Subcutaneous adipose tissue (tissue), 4 donors: ENCODE data around the gene LARP6. TPM values are rescaled to one million over a fixed set of nuclear protein-coding genes. Genes with fewer than 3 reads are reported as not detected.

ENCODE experiments used
- total RNA-seq, 4 donors: library from RNA; depleted of rRNA; stranded (reverse); fragments of >200 nt; gene quantifications; one replicate each; pipeline ENCODE4 v1.1.0, GENCODE V29; 2016
- TF ChIP-seq, protein P1 (sequence below): fragments of 450-650 bp; IDR thresholded peaks from one replicate; pipeline ENCODE4 v1.5.1; 2016; ENCODE audit warnings: low read depth, mild to moderate bottlenecking, control low read depth, antibody characterized with exemption, moderate library complexity

Gene LARP6
- total RNA-seq, 4 donors from 2014 or later, result 42.9 to 139 (median 61.2) TPM

DNA sequence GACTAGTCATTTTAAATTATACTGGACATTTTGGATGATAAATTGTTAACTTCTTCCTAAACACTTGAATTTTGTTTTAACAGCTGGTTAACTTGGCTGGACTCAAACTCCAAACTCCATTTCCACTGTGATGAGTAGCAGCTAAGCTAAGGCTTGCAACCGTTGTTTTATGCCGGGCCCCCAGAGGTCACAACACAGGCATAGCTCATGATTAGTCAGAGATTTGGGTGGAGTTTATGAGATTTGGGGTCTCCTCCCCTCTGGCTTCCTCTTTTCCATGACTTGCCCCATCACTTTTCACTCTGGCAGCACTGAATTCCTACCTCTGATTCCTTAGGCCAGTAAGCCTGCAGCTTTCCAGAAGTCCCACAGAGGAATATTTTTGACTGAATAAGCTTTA lies 25.4 kb upstream of the LARP6 start:
- TF ChIP-seq, protein P1, sequence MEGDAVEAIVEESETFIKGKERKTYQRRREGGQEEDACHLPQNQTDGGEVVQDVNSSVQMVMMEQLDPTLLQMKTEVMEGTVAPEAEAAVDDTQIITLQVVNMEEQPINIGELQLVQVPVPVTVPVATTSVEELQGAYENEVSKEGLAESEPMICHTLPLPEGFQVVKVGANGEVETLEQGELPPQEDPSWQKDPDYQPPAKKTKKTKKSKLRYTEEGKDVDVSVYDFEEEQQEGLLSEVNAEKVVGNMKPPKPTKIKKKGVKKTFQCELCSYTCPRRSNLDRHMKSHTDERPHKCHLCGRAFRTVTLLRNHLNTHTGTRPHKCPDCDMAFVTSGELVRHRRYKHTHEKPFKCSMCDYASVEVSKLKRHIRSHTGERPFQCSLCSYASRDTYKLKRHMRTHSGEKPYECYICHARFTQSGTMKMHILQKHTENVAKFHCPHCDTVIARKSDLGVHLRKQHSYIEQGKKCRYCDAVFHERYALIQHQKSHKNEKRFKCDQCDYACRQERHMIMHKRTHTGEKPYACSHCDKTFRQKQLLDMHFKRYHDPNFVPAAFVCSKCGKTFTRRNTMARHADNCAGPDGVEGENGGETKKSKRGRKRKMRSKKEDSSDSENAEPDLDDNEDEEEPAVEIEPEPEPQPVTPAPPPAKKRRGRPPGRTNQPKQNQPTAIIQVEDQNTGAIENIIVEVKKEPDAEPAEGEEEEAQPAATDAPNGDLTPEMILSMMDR, result no peak

DNA sequence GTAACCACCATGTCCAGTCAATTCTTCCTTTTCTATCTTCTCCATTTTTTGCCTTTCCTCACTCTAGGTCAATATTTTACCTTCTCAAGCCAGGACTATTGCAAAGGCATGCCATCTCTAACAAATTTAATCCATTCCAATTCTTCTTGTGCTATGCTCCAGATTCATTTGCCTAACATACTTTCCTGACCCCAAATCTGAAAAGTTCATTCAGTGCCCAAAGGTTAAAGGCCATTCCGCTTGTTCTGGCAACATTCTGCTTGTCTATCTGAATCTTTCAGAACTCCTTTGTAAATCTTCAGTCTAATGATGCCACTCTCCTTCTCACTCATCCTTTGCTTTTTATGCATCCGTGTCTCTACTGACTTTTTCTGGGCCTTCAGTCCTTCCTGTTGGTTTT lies 22.7 kb upstream of the LARP6 start:
- TF ChIP-seq, protein P1, result no peak

DNA sequence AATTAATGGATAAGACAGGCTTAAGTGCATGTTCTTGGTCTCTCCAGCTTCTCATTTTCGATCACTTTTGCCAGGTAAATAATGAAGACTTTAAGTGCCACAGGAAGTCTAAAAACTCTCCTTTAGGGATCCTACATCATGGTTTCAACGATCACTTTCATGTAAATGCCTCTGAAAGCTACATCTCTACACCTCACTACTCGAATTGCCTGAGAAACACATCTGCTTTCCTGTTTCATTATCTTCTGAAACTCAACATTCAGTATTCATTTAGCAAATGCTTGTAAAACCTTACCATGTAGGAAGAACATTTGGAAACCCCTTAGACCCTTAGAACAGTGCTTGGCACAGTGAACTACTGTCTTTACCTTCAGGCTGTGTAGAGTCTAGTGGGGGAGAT lies 22.1 kb upstream of the LARP6 start:
- TF ChIP-seq, protein P1, result no peak

DNA sequence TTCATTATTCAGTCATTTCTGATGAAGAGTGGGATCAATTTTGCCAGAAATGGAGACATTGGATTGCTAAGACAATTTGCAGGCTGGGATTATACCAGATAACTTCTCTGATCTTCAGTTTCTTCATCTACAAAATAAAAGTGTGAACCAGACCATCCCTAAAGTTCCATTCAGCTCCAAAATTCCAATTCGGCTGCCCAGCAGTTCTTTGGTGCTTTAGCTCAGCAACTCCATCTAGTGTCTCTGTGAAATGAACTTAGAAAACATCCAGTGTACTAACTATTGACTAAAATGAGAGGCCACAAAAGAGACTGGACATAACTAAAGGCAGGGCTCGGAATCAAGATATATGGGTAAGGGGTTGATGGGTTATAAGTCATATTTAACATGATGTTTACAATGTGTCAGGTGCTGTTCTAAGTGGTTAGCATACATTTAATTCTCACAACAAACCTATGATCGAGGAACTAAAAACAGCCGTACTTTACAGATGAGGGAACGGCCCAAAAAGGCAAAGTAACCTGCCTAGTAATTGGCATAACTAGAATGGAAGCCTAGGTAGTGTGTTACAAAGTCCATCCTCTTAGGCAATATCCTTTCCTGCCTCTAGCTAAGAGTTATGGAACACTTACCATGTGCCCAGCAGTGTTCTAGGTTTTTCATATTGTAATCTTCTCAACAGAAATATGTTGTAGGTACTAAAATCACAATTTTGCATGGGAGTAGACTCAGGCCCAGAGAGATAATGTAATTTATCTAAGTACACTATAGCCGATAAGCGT lies 21.2 kb upstream of the LARP6 start:
- TF ChIP-seq, protein P1, result no peak

DNA sequence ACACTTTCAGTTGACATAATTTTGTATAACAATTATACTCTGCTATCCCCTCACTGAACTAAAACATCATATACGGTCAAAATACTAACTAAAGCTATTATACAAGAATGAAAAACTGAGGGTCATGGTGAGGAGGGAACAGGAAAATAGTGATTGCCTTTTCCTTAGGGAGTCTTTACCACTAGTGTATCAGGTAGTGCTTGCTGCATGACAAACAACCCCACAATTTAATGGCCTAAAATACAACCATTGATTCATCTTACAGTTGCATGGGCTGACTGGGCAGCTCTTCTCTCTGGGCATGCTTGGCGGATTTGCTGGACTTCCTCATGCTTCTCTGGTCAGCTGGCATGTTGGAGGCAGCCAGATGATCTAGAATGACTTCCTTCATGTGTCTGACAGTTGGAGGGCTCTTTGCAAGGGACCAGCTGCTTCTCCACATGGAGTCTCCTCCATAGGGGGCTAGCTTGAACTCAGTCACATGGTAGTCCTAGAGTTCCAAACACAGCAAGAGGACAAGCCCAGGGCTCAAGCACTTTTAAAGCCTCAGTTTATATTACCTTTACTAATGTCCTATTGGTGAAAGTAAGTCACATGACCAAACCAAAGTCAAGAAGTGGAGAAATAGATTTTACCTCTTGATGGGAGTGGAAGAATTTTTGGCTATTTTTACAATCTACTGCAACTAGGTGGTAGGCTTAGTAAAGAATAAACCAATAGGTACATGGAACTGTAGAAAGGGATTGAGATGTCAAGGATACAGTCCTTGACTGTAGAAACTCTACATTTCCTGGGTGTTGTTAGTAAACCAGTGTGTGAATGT lies 19.5 kb upstream of the LARP6 start:
- TF ChIP-seq, protein P1, result no peak

DNA sequence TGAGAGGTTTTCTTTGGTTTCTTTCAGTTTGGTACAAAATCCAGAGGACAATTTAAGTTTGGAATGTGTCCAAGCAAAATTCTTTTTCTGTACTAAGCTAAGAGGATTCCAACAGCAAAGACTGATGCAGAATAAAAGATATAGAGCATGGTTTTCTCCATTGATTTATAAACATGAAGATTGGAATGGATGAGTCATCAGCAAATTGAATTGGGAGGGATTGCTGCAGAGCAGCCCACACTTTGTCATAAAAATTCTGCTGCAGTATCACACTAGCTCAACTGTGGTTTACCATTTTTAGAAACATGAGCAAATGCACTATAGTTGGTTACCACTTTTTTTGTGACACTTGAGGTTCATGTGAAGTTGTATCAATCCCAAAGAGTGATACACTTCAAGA lies 16.1 kb upstream of the LARP6 start:
- TF ChIP-seq, protein P1, result no peak

DNA sequence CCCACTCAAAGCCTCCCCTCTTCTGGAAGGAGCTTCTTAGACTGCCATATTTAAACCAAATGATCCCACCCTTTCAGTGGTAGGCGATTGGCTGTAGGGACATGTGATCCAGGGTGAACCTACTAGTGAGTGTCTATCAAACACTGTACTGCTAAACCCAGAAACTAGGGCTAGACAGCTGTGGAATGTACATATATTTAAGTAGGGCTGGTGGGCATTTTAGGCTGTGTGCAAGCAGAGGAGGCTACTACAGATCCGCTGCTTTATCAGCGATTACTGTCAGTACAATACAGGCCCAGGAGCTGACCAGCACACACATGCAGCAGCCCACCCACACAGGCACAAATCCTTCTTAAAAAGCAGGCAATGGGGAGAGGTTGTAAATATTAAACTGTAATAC lies 15.4 kb upstream of the LARP6 start:
- TF ChIP-seq, protein P1, result no peak
